ENCODE results near the gene MGAT5. TPM values are rescaled to one million over a fixed set of nuclear protein-coding genes. Genes with fewer than 3 reads are reported as not detected.

The MGAT5 gene
- total RNA-seq, 1 experiment from 2014 or later = 34.0 TPM

DNA sequence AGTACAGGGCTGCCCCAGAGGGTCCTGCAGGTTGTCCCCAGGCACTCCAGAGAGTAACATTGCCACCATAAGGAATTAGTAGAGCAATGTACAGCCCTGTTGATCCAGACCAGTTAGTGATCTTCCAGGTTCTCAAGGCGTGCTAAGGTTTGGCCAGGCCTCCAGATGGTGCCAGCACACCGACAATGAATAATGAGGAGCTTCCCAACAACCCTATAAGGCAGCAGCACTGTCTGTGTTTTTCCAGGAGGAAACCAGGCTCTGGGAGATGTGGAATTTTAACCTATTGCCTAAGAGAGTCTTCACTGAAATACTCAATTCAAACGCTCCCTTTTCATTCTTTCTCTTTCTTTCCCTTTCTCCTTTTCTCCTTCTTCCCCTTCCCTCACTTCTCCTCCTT lies 122.1 kb downstream of the MGAT5 start:
- Histone ChIP-seq H3K9ac (ENCODE audit: low read length) (no peak overlapping the region), H3K4me1 (ENCODE audit: control insufficient read depth in 1 of 2, insufficient read depth in 2 of 2, low read length in 2 of 2) (no peaks in the 10 kb centered on the region), H3K4me3 (replicated peaks in 1 of 2; ENCODE audit: low read depth in 1 of 2, low read length in 2 of 2) (no peak overlapping the region), H3K4me2 (ENCODE audit: low read length) (no peak overlapping the region), H2AFZ (ENCODE audit: low read depth, low read length, poor library complexity, severe bottlenecking) (no peak overlapping the region), H3K36me3 (ENCODE audit: control insufficient read depth in 1 of 2, insufficient read depth in 2 of 2, low read length in 2 of 2) (no peaks in the 10 kb centered on the region), H3K9me2 (ENCODE audit: insufficient read depth) (no peaks in the 10 kb centered on the region), H3K9me3 (ENCODE audit: control insufficient read depth in 1 of 2, insufficient read depth in 1 of 2, low read depth in 1 of 2, low read length in 2 of 2) (no peaks in the 10 kb centered on the region), H3K27me3 (ENCODE audit: insufficient read depth, low read length) (no peaks in the 10 kb centered on the region), H3K27ac (ENCODE audit: low read depth, low read length) (no peak overlapping the region), H3K79me2 (ENCODE audit: insufficient read depth, low read length) (no peaks in the 10 kb centered on the region), H4K20me1 (ENCODE audit: insufficient read depth) (no peaks in the 10 kb centered on the region)
- ChIA-PET POLR2A (no interaction called here), CTCF (no interaction called here), RAD21 (ENCODE audit: low non-redundant PET in 1 of 2, low total read pairs in 2 of 2, uncharacterized antibody in 2 of 2, unreplicated experiment in 2 of 2) (no interaction called here)
- intact Hi-C loops (cut with micrococcal nuclease) = no loop called here
- peak; percentile 58 for ATAC-seq
- TF ChIP-seq ELF1 (IDR thresholded peaks at IDR 0.05; ENCODE audit: borderline replicate concordance, low read depth) (no peak), CTCF (IDR thresholded peaks at IDR 0.05 in 2 of 3, conservative IDR thresholded peaks at IDR 0.05 in 1 of 3; ENCODE audit: borderline replicate concordance in 1 of 3, insufficient read depth in 1 of 3, low read depth in 2 of 3, low read length in 2 of 3) (peak in 1 of 3 experiments; percentile 36; a peak in 1 of 6 replicates), RAD21 (IDR thresholded peaks at IDR 0.05; ENCODE audit: low read depth) (peak; percentile 38)
- TF ChIP-seq, protein P1, sequence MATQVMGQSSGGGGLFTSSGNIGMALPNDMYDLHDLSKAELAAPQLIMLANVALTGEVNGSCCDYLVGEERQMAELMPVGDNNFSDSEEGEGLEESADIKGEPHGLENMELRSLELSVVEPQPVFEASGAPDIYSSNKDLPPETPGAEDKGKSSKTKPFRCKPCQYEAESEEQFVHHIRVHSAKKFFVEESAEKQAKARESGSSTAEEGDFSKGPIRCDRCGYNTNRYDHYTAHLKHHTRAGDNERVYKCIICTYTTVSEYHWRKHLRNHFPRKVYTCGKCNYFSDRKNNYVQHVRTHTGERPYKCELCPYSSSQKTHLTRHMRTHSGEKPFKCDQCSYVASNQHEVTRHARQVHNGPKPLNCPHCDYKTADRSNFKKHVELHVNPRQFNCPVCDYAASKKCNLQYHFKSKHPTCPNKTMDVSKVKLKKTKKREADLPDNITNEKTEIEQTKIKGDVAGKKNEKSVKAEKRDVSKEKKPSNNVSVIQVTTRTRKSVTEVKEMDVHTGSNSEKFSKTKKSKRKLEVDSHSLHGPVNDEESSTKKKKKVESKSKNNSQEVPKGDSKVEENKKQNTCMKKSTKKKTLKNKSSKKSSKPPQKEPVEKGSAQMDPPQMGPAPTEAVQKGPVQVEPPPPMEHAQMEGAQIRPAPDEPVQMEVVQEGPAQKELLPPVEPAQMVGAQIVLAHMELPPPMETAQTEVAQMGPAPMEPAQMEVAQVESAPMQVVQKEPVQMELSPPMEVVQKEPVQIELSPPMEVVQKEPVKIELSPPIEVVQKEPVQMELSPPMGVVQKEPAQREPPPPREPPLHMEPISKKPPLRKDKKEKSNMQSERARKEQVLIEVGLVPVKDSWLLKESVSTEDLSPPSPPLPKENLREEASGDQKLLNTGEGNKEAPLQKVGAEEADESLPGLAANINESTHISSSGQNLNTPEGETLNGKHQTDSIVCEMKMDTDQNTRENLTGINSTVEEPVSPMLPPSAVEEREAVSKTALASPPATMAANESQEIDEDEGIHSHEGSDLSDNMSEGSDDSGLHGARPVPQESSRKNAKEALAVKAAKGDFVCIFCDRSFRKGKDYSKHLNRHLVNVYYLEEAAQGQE (IDR thresholded peaks at IDR 0.05; ENCODE audit: low read depth) = no peak
- no TSS peak for BruUV-seq (replicated peaks)
- no peak for DNase-seq (ENCODE audit: low read depth, low spot score)

Measured in HCT116 (cell line).